ENCODE results near the gene DNAJC6.
"Not testable (repeated sequence)": the region's sequence is repeated elsewhere in the genome, so short reads cannot be mapped to it uniquely, and the experiment has no call there.

Gene DNAJC6

GRCh38 chr1:65443647-65444046 lies 134.3 kb downstream of the DNAJC6 start:
- no peaks in the 10 kb centered on the region for H3K36me3 ChIP-seq (ENCODE audit: control insufficient read depth, insufficient read depth, low read length)
- no peak overlapping the region for H3K27ac ChIP-seq (ENCODE audit: low read depth, low read length, severe bottlenecking)
- no peaks in the 10 kb centered on the region for H3K9me3 ChIP-seq (ENCODE audit: control insufficient read depth, low read length)
- H3K4me1 ChIP-seq (ENCODE audit: control insufficient read depth, insufficient read depth, low read length, poor library complexity, severe bottlenecking): no peaks in the 10 kb centered on the region
- no peak overlapping the region for H3K4me3 ChIP-seq (ENCODE audit: extremely low read depth, insufficient read depth, low read length, poor library complexity, severe bottlenecking)
- WGBS, 2 experiments (ENCODE audit: insufficient coverage in 2 of 2): no CpG with 5 or more reads among the region's 2 CpGs

GRCh38 chr1:65444128-65444640 lies 134.8 kb downstream of the DNAJC6 start:
- Histone ChIP-seq H3K4me3 (ENCODE audit: extremely low read depth, insufficient read depth, low read length, poor library complexity, severe bottlenecking) (no peak overlapping the region), H3K27ac (ENCODE audit: low read depth, low read length, severe bottlenecking) (no peak overlapping the region), H3K36me3 (ENCODE audit: control insufficient read depth, insufficient read depth, low read length) (no peaks in the 10 kb centered on the region), H3K9me3 (ENCODE audit: control insufficient read depth, low read length) (no peaks in the 10 kb centered on the region), H3K4me1 (ENCODE audit: control insufficient read depth, insufficient read depth, low read length, poor library complexity, severe bottlenecking) (no peaks in the 10 kb centered on the region)
- WGBS, 2 experiments (ENCODE audit: insufficient coverage in 2 of 2): 80% methylated on average over 2 of the region's 5 CpGs; no CpG with 5 or more reads in 1 of the 2 experiments

GRCh38 chr1:65445837-65446236 lies 136.5 kb downstream of the DNAJC6 start:
- no peaks in the 10 kb centered on the region for H3K9me3 ChIP-seq (ENCODE audit: control insufficient read depth, low read length)
- no peaks in the 10 kb centered on the region for H3K4me1 ChIP-seq (ENCODE audit: control insufficient read depth, insufficient read depth, low read length, poor library complexity, severe bottlenecking)
- no peaks in the 10 kb centered on the region for H3K36me3 ChIP-seq (ENCODE audit: control insufficient read depth, insufficient read depth, low read length)
- H3K27ac ChIP-seq (ENCODE audit: low read depth, low read length, severe bottlenecking): no peak overlapping the region
- no CpG with 5 or more reads among the region's 1 CpG for WGBS, 2 experiments (ENCODE audit: insufficient coverage in 2 of 2)
- H3K4me3 ChIP-seq (ENCODE audit: extremely low read depth, insufficient read depth, low read length, poor library complexity, severe bottlenecking): no peak overlapping the region

- Histone ChIP-seq H3K9me3 (ENCODE audit: control insufficient read depth, low read length) (no peaks in the 10 kb centered on the region), H3K4me3 (ENCODE audit: extremely low read depth, insufficient read depth, low read length, poor library complexity, severe bottlenecking) (no peak overlapping the region), H3K4me1 (ENCODE audit: control insufficient read depth, insufficient read depth, low read length, poor library complexity, severe bottlenecking) (no peaks in the 10 kb centered on the region), H3K36me3 (ENCODE audit: control insufficient read depth, insufficient read depth, low read length) (no peaks in the 10 kb centered on the region), H3K27ac (ENCODE audit: low read depth, low read length, severe bottlenecking) (no peak overlapping the region)
- WGBS, 2 experiments (ENCODE audit: insufficient coverage in 2 of 2): 50 to 80% methylated on average over 1 of the region's 4 CpGs
Measured at GRCh38 chr1:65449214-65449823, 140.0 kb downstream of the DNAJC6 start.

GRCh38 chr1:65455678-65456077 lies 146.3 kb downstream of the DNAJC6 start:
- not testable (repeated sequence) for H3K4me3 ChIP-seq (ENCODE audit: extremely low read depth, insufficient read depth, low read length, poor library complexity, severe bottlenecking); H3K27ac ChIP-seq (ENCODE audit: low read depth, low read length, severe bottlenecking); H3K36me3 ChIP-seq (ENCODE audit: control insufficient read depth, insufficient read depth, low read length); H3K4me1 ChIP-seq (ENCODE audit: control insufficient read depth, insufficient read depth, low read length, poor library complexity, severe bottlenecking); H3K9me3 ChIP-seq (ENCODE audit: control insufficient read depth, low read length)
- 40% methylated on average over 1 of the region's 10 CpGs; no CpG with 5 or more reads in 1 of the 2 experiments for WGBS, 2 experiments (ENCODE audit: insufficient coverage in 2 of 2)

- Histone ChIP-seq H3K27ac (ENCODE audit: low read depth, low read length, severe bottlenecking) (no peak overlapping the region), H3K36me3 (ENCODE audit: control insufficient read depth, insufficient read depth, low read length) (no peaks in the 10 kb centered on the region), H3K9me3 (ENCODE audit: control insufficient read depth, low read length) (no peaks in the 10 kb centered on the region), H3K4me3 (ENCODE audit: extremely low read depth, insufficient read depth, low read length, poor library complexity, severe bottlenecking) (no peak overlapping the region), H3K4me1 (ENCODE audit: control insufficient read depth, insufficient read depth, low read length, poor library complexity, severe bottlenecking) (no peaks in the 10 kb centered on the region)
Measured at GRCh38 chr1:65456481-65456880, 147.1 kb downstream of the DNAJC6 start.

- Histone ChIP-seq H3K4me1 (ENCODE audit: control insufficient read depth, insufficient read depth, low read length, poor library complexity, severe bottlenecking) (no peaks in the 10 kb centered on the region), H3K9me3 (ENCODE audit: control insufficient read depth, low read length) (no peaks in the 10 kb centered on the region), H3K27ac (ENCODE audit: low read depth, low read length, severe bottlenecking) (no peak overlapping the region), H3K36me3 (ENCODE audit: control insufficient read depth, insufficient read depth, low read length) (no peaks in the 10 kb centered on the region), H3K4me3 (ENCODE audit: extremely low read depth, insufficient read depth, low read length, poor library complexity, severe bottlenecking) (no peak overlapping the region)
Measured at GRCh38 chr1:65457868-65458267, 148.5 kb downstream of the DNAJC6 start.

- Histone ChIP-seq H3K27ac (ENCODE audit: low read depth, low read length, severe bottlenecking) (no peak overlapping the region), H3K4me3 (ENCODE audit: extremely low read depth, insufficient read depth, low read length, poor library complexity, severe bottlenecking) (no peak overlapping the region), H3K4me1 (ENCODE audit: control insufficient read depth, insufficient read depth, low read length, poor library complexity, severe bottlenecking) (no peaks in the 10 kb centered on the region), H3K36me3 (ENCODE audit: control insufficient read depth, insufficient read depth, low read length) (no peaks in the 10 kb centered on the region), H3K9me3 (ENCODE audit: control insufficient read depth, low read length) (no peaks in the 10 kb centered on the region)
- 95% methylated on average over 2 of the region's 2 CpGs for WGBS, 2 experiments (ENCODE audit: insufficient coverage in 2 of 2)
Measured at GRCh38 chr1:65458730-65459396, 149.5 kb downstream of the DNAJC6 start.

GRCh38 chr1:65459397-65459768 lies 150.0 kb downstream of the DNAJC6 start:
- Histone ChIP-seq H3K4me1 (ENCODE audit: control insufficient read depth, insufficient read depth, low read length, poor library complexity, severe bottlenecking) (no peaks in the 10 kb centered on the region), H3K36me3 (ENCODE audit: control insufficient read depth, insufficient read depth, low read length) (no peaks in the 10 kb centered on the region), H3K9me3 (ENCODE audit: control insufficient read depth, low read length) (no peaks in the 10 kb centered on the region), H3K4me3 (ENCODE audit: extremely low read depth, insufficient read depth, low read length, poor library complexity, severe bottlenecking) (no peak overlapping the region), H3K27ac (ENCODE audit: low read depth, low read length, severe bottlenecking) (no peak overlapping the region)
- no CpG with 5 or more reads among the region's 1 CpG for WGBS, 2 experiments (ENCODE audit: insufficient coverage in 2 of 2)
